Stomach (tissue), 4 donors: Measurements from ENCODE around the gene BTG4.

Source experiments
- POLR2A ChIP-seq, 4 donors: fragments of 450-650 bp; IDR thresholded peaks; one replicate each; pipeline ENCODE4 v1.6.1; 2016; ENCODE audit warnings: antibody characterized with exemption in 4 of 4, control low read depth in 2 of 4, mild to moderate bottlenecking in 1 of 4, moderate library complexity in 1 of 4
- TF ChIP-seq, protein P1 (sequence below), 7 experiments: fragments of 450-650 bp in 4 of 7; fragments of 200-600 bp in 3 of 7; sonication (generic) in 3 of 7; IDR thresholded peaks; one replicate each; pipeline ENCODE4 v1.5.1; 2016 to 2019; ENCODE audit warnings: antibody characterized with exemption in 7 of 7, control low read depth in 2 of 7, mild to moderate bottlenecking in 1 of 7

DNA sequence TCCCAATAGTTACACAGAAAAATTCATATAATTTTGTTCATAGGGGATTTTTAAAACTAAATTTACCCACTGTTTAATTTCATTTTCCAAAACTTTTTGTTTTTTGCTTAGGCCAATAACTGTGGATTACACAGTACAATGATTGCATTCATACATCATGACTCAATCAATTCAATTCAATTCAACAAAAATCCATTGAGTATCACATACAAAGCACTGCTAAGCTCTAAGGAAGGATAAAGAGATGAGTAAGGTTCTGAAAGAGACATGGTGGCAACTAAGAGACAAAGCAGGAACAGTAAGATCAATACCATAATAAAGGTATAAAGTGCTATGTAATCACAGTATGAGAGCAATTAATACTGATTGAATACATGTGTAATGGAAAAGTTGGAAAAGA is 18.9 kb upstream of the BTG4 start:
- TF ChIP-seq POLR2A (IDR thresholded peaks at IDR 0.05): no peak
- TF ChIP-seq, protein P1, sequence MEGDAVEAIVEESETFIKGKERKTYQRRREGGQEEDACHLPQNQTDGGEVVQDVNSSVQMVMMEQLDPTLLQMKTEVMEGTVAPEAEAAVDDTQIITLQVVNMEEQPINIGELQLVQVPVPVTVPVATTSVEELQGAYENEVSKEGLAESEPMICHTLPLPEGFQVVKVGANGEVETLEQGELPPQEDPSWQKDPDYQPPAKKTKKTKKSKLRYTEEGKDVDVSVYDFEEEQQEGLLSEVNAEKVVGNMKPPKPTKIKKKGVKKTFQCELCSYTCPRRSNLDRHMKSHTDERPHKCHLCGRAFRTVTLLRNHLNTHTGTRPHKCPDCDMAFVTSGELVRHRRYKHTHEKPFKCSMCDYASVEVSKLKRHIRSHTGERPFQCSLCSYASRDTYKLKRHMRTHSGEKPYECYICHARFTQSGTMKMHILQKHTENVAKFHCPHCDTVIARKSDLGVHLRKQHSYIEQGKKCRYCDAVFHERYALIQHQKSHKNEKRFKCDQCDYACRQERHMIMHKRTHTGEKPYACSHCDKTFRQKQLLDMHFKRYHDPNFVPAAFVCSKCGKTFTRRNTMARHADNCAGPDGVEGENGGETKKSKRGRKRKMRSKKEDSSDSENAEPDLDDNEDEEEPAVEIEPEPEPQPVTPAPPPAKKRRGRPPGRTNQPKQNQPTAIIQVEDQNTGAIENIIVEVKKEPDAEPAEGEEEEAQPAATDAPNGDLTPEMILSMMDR (IDR thresholded peaks at IDR 0.05): no peak
